WTC11 (cell line): ENCODE results near the gene SAFB. TPM values are rescaled to one million over a fixed set of nuclear protein-coding genes. Genes with fewer than 3 reads are reported as not detected.

Experiments
- CREB1 ChIP-seq: sonication (generic); formaldehyde crosslinking; IDR thresholded peaks from 2 replicates; pipeline ENCODE4 v1.8.0; 2023; ENCODE audit warnings: mild to moderate bottlenecking, missing genetic modification reagents
- EMX1 ChIP-seq: fragments of 250-450 bp; sonication (Bioruptor Pico); IDR thresholded peaks from 2 replicates; pipeline ENCODE4 v1.8.0; 2021; ENCODE audit warnings: mild to moderate bottlenecking
- ESRRA ChIP-seq: sonication (generic); formaldehyde crosslinking; IDR thresholded peaks from 2 replicates; pipeline ENCODE4 v1.8.1; 2022; ENCODE audit warnings: mild to moderate bottlenecking, missing genetic modification reagents, borderline replicate concordance
- ETV6 ChIP-seq: sonication (generic); formaldehyde crosslinking; IDR thresholded peaks from 2 replicates; pipeline ENCODE4 v1.8.1; 2022; ENCODE audit warnings: mild to moderate bottlenecking, missing genetic modification reagents
- FOXK1 ChIP-seq: sonication (generic); formaldehyde crosslinking; IDR thresholded peaks from 2 replicates; pipeline ENCODE4 v1.8.0; 2022; ENCODE audit warnings: mild to moderate bottlenecking, moderate library complexity, missing genetic modification reagents
- GABPB1 ChIP-seq: sonication (generic); formaldehyde crosslinking; IDR thresholded peaks from 2 replicates; pipeline ENCODE4 v1.8.1; 2023; ENCODE audit warnings: mild to moderate bottlenecking, missing genetic modification reagents
- HMGA2 ChIP-seq: fragments of 250-450 bp; sonication (Bioruptor Pico); IDR thresholded peaks from 2 replicates; pipeline ENCODE4 v1.4.0; 2021; ENCODE audit warnings: mild to moderate bottlenecking, moderate library complexity
- NFATC4 ChIP-seq: fragments of 250-450 bp; sonication (Bioruptor Pico); IDR thresholded peaks from 2 replicates; pipeline ENCODE4 v1.9.0; 2021; ENCODE audit warnings: mild to moderate bottlenecking
- RORB ChIP-seq: fragments of 250-450 bp; sonication (Bioruptor Pico); IDR thresholded peaks from 2 replicates; pipeline ENCODE4 v1.9.0; 2021; ENCODE audit warnings: mild to moderate bottlenecking
- SP1 ChIP-seq: sonication (generic); formaldehyde crosslinking; conservative IDR thresholded peaks from 2 replicates; pipeline ENCODE4 v1.8.1; 2022; ENCODE audit warnings: missing genetic modification reagents
- ZNF423 ChIP-seq: fragments of 250-450 bp; sonication (Bioruptor Pico); IDR thresholded peaks from 2 replicates; pipeline ENCODE4 v2.1.2; 2022; ENCODE audit warnings: mild to moderate bottlenecking, moderate library complexity
- total RNA-seq: library from RNA; stranded (reverse); gene quantifications from 3 replicates; pipeline ENCODE4 v1.2.3, GENCODE V29; 2021
- TF ChIP-seq, protein P1 (sequence below): sonication (generic); formaldehyde crosslinking; IDR thresholded peaks from 2 replicates; pipeline ENCODE4 v1.8.1; 2023; ENCODE audit warnings: mild to moderate bottlenecking, missing genetic modification reagents
- TF ChIP-seq, protein P2 (sequence below): sonication (generic); formaldehyde crosslinking; IDR thresholded peaks from 2 replicates; pipeline ENCODE4 v1.8.0; 2023; ENCODE audit warnings: missing genetic modification reagents, mild to moderate bottlenecking, borderline replicate concordance
- TF ChIP-seq, protein P3 (sequence below): fragments of 250-450 bp; sonication (Bioruptor Pico); IDR thresholded peaks from 2 replicates; pipeline ENCODE4 v1.8.0; 2021; ENCODE audit warnings: mild to moderate bottlenecking
- TF ChIP-seq, protein P4 (sequence below): sonication (generic); formaldehyde crosslinking; conservative IDR thresholded peaks from 2 replicates; pipeline ENCODE4 v1.8.1; 2022; ENCODE audit warnings: mild to moderate bottlenecking, missing genetic modification reagents
- TF ChIP-seq, protein P5 (sequence below): sonication (generic); formaldehyde crosslinking; IDR thresholded peaks from 2 replicates; pipeline ENCODE4 v1.8.1; 2023; ENCODE audit warnings: mild to moderate bottlenecking, moderate library complexity, missing genetic modification reagents
- TF ChIP-seq, protein P6 (sequence below): sonication (generic); formaldehyde crosslinking; IDR thresholded peaks from 2 replicates; pipeline ENCODE4 v1.8.0; 2022; ENCODE audit warnings: mild to moderate bottlenecking, missing genetic modification reagents
- TF ChIP-seq, protein P7 (sequence below): fragments of 250-450 bp; sonication (Bioruptor Pico); IDR thresholded peaks from 2 replicates; pipeline ENCODE4 v1.9.0; 2021; ENCODE audit warnings: mild to moderate bottlenecking
- TF ChIP-seq, protein P8 (sequence below): fragments of 250-450 bp; sonication (Bioruptor Pico); IDR thresholded peaks from 2 replicates; pipeline ENCODE4 v1.9.0; 2021; ENCODE audit warnings: moderate library complexity, mild to moderate bottlenecking, inconsistent platforms, borderline replicate concordance
- TF ChIP-seq, protein P9 (sequence below): sonication (generic); formaldehyde crosslinking; IDR thresholded peaks from 2 replicates; pipeline ENCODE4 v1.8.0; 2022; ENCODE audit warnings: mild to moderate bottlenecking, missing genetic modification reagents

The SAFB gene
- total RNA-seq, 1 experiment from 2014 or later = 141 TPM

DNA sequence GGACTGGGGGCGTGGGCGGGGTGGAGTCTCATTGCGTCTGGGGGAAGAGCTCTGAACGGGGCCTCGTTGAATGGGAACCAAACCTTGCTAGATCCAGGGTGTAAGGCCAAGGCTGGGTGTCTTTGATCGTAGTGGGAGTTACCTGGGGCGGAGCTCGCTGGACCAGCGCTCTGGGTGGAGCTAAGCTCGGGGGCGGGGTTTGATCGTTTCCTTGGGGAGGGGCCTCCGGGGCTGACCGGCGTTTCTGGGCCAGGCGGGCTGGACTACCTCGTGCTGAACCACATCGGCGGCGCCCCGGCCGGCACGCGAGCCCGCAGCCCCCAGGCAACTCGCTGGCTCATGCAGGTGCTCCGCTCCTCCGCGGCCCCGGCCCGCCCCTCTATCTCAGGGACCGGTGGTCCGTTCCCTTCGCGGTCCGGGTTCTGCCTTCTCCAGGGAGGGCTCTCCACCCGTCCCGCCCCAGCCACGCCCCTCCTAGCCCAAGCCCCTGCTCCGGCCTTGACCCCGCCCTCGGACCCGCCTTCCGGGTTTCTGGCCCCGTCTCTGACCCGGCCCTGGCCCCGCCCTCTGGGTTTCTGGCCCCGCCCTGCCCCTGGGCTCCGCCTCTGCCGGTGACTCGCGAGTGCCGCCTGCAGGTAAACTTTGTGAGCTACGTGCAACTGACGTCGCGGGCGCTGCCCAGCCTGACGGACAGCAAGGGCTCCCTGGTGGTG lies 63.9 kb downstream of the SAFB start (continued):
- TF ChIP-seq, protein P1, sequence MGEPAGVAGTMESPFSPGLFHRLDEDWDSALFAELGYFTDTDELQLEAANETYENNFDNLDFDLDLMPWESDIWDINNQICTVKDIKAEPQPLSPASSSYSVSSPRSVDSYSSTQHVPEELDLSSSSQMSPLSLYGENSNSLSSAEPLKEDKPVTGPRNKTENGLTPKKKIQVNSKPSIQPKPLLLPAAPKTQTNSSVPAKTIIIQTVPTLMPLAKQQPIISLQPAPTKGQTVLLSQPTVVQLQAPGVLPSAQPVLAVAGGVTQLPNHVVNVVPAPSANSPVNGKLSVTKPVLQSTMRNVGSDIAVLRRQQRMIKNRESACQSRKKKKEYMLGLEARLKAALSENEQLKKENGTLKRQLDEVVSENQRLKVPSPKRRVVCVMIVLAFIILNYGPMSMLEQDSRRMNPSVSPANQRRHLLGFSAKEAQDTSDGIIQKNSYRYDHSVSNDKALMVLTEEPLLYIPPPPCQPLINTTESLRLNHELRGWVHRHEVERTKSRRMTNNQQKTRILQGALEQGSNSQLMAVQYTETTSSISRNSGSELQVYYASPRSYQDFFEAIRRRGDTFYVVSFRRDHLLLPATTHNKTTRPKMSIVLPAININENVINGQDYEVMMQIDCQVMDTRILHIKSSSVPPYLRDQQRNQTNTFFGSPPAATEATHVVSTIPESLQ = no peak
- TF ChIP-seq SP1 (CRISPR knock-in tag) (peak; percentile 95), FOXK1 (CRISPR knock-in tag) (no peak), ZNF423 (CRISPR knock-in tag) (no peak), RORB (CRISPR knock-in tag) (no peak), NFATC4 (CRISPR knock-in tag) (peak; percentile 57; the same call in 1 of the 2 replicates), ESRRA (CRISPR knock-in tag) (no peak), CREB1 (CRISPR knock-in tag) (no peak), EMX1 (CRISPR knock-in tag) (no peak), ETV6 (CRISPR knock-in tag) (0 out of 2 replicates have a peak, but pooled peaks have one; percentile 55), HMGA2 (CRISPR knock-in tag) (no peak), GABPB1 (CRISPR knock-in tag) (peak; percentile 32; the same call in 1 of the 2 replicates)
- TF ChIP-seq, protein P2, sequence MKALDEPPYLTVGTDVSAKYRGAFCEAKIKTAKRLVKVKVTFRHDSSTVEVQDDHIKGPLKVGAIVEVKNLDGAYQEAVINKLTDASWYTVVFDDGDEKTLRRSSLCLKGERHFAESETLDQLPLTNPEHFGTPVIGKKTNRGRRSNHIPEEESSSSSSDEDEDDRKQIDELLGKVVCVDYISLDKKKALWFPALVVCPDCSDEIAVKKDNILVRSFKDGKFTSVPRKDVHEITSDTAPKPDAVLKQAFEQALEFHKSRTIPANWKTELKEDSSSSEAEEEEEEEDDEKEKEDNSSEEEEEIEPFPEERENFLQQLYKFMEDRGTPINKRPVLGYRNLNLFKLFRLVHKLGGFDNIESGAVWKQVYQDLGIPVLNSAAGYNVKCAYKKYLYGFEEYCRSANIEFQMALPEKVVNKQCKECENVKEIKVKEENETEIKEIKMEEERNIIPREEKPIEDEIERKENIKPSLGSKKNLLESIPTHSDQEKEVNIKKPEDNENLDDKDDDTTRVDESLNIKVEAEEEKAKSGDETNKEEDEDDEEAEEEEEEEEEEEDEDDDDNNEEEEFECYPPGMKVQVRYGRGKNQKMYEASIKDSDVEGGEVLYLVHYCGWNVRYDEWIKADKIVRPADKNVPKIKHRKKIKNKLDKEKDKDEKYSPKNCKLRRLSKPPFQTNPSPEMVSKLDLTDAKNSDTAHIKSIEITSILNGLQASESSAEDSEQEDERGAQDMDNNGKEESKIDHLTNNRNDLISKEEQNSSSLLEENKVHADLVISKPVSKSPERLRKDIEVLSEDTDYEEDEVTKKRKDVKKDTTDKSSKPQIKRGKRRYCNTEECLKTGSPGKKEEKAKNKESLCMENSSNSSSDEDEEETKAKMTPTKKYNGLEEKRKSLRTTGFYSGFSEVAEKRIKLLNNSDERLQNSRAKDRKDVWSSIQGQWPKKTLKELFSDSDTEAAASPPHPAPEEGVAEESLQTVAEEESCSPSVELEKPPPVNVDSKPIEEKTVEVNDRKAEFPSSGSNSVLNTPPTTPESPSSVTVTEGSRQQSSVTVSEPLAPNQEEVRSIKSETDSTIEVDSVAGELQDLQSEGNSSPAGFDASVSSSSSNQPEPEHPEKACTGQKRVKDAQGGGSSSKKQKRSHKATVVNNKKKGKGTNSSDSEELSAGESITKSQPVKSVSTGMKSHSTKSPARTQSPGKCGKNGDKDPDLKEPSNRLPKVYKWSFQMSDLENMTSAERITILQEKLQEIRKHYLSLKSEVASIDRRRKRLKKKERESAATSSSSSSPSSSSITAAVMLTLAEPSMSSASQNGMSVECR = 0 out of 2 replicates have a peak, but pooled peaks have one; percentile 24
- TF ChIP-seq, protein P3, sequence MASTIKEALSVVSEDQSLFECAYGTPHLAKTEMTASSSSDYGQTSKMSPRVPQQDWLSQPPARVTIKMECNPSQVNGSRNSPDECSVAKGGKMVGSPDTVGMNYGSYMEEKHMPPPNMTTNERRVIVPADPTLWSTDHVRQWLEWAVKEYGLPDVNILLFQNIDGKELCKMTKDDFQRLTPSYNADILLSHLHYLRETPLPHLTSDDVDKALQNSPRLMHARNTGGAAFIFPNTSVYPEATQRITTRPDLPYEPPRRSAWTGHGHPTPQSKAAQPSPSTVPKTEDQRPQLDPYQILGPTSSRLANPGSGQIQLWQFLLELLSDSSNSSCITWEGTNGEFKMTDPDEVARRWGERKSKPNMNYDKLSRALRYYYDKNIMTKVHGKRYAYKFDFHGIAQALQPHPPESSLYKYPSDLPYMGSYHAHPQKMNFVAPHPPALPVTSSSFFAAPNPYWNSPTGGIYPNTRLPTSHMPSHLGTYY = no peak
- TF ChIP-seq, protein P4, sequence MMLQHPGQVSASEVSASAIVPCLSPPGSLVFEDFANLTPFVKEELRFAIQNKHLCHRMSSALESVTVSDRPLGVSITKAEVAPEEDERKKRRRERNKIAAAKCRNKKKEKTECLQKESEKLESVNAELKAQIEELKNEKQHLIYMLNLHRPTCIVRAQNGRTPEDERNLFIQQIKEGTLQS (CRISPR knock-in tag) = no peak
- TF ChIP-seq, protein P5, sequence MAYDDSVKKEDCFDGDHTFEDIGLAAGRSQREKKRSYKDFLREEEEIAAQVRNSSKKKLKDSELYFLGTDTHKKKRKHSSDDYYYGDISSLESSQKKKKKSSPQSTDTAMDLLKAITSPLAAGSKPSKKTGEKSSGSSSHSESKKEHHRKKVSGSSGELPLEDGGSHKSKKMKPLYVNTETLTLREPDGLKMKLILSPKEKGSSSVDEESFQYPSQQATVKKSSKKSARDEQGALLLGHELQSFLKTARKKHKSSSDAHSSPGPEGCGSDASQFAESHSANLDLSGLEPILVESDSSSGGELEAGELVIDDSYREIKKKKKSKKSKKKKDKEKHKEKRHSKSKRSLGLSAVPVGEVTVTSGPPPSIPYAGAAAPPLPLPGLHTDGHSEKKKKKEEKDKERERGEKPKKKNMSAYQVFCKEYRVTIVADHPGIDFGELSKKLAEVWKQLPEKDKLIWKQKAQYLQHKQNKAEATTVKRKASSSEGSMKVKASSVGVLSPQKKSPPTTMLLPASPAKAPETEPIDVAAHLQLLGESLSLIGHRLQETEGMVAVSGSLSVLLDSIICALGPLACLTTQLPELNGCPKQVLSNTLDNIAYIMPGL (CRISPR knock-in tag) = peak; percentile 89
- TF ChIP-seq, protein P6, sequence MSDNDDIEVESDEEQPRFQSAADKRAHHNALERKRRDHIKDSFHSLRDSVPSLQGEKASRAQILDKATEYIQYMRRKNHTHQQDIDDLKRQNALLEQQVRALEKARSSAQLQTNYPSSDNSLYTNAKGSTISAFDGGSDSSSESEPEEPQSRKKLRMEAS (CRISPR knock-in tag) = peak; percentile 60
- TF ChIP-seq, protein P7, sequence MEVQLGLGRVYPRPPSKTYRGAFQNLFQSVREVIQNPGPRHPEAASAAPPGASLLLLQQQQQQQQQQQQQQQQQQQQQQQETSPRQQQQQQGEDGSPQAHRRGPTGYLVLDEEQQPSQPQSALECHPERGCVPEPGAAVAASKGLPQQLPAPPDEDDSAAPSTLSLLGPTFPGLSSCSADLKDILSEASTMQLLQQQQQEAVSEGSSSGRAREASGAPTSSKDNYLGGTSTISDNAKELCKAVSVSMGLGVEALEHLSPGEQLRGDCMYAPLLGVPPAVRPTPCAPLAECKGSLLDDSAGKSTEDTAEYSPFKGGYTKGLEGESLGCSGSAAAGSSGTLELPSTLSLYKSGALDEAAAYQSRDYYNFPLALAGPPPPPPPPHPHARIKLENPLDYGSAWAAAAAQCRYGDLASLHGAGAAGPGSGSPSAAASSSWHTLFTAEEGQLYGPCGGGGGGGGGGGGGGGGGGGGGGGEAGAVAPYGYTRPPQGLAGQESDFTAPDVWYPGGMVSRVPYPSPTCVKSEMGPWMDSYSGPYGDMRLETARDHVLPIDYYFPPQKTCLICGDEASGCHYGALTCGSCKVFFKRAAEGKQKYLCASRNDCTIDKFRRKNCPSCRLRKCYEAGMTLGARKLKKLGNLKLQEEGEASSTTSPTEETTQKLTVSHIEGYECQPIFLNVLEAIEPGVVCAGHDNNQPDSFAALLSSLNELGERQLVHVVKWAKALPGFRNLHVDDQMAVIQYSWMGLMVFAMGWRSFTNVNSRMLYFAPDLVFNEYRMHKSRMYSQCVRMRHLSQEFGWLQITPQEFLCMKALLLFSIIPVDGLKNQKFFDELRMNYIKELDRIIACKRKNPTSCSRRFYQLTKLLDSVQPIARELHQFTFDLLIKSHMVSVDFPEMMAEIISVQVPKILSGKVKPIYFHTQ (CRISPR knock-in tag) = no peak
- TF ChIP-seq, protein P8, sequence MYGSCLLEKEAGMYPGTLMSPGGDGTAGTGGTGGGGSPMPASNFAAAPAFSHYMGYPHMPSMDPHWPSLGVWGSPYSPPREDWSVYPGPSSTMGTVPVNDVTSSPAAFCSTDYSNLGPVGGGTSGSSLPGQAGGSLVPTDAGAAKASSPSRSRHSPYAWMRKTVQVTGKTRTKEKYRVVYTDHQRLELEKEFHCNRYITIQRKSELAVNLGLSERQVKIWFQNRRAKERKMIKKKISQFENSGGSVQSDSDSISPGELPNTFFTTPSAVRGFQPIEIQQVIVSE (CRISPR knock-in tag) = no peak
- TF ChIP-seq, protein P9, sequence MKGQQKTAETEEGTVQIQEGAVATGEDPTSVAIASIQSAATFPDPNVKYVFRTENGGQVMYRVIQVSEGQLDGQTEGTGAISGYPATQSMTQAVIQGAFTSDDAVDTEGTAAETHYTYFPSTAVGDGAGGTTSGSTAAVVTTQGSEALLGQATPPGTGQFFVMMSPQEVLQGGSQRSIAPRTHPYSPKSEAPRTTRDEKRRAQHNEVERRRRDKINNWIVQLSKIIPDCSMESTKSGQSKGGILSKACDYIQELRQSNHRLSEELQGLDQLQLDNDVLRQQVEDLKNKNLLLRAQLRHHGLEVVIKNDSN (CRISPR knock-in tag) = no peak
